Glutamatergic neuron (in vitro differentiated cells): Measurements from ENCODE around the gene RPS4Y2. TPM values are rescaled to one million over a fixed set of nuclear protein-coding genes. Genes with fewer than 3 reads are reported as not detected.

ENCODE experiments used
- DNase-seq: peaks from one replicate; pipeline ENCODE4 v3.0.0; 2022
- H3K27ac Mint-ChIP-seq: one replicate; pipeline ENCODE4 v1.8.0; 2020; ENCODE audit warnings: mild to moderate bottlenecking, mixed read lengths, inconsistent platforms; ENCODE audit not compliant: unreplicated experiment
- H3K27me3 Mint-ChIP-seq: one replicate; pipeline ENCODE4 v1.8.0; 2020; ENCODE audit warnings: mild to moderate bottlenecking, moderate library complexity, mixed read lengths, inconsistent platforms; ENCODE audit not compliant: unreplicated experiment
- H3K36me3 Mint-ChIP-seq: one replicate; pipeline ENCODE4 v1.8.0; 2020; ENCODE audit warnings: mild to moderate bottlenecking, mixed read lengths, inconsistent platforms; ENCODE audit not compliant: unreplicated experiment
- H3K4me1 Mint-ChIP-seq: one replicate; pipeline ENCODE4 v1.8.0; 2020; ENCODE audit warnings: mild to moderate bottlenecking, low read depth, mixed read lengths, inconsistent platforms; ENCODE audit not compliant: unreplicated experiment
- H3K4me3 Mint-ChIP-seq: one replicate; pipeline ENCODE4 v1.8.0; 2020; ENCODE audit warnings: mild to moderate bottlenecking, mixed read lengths, inconsistent platforms; ENCODE audit not compliant: unreplicated experiment
- H3K9me3 Mint-ChIP-seq: one replicate; pipeline ENCODE4 v1.8.0; 2020; ENCODE audit warnings: mild to moderate bottlenecking, moderate library complexity, mixed read lengths, inconsistent platforms; ENCODE audit not compliant: unreplicated experiment
- CTCF ChIP-seq: fragments of 200-600 bp; sonication (generic); IDR thresholded peaks from one replicate; pipeline ENCODE4 v1.5.0; 2021; ENCODE audit not compliant: partially characterized antibody, unreplicated experiment
- long read RNA-seq: library from polyadenylated mRNA; unstranded; transcript quantifications from one replicate; pipeline ENCODE4 v2.0.0, GENCODE V29; 2020; ENCODE audit not compliant: unreplicated experiment
- total RNA-seq: library from RNA; stranded (reverse); fragmentation: NEBNext Ultra II Directional; extraction: Animal tissue kit (Norgen Biotek cat#: 25700); gene quantifications from one replicate; pipeline ENCODE4 v1.2.1, GENCODE V29; 2021; ENCODE audit not compliant: unreplicated experiment

Gene RPS4Y2
- not detected for total RNA-seq
- long read RNA-seq: 0 reads

GRCh38 chrY:20755808-20756207 lies at the start of gene RPS4Y2:
RPS4Y2 (plus strand) TSS chrY:20756108; CDS start chrY:20756164, 56 bp downstream.
- DNase-seq: no peak
- no peaks in the 10 kb centered on the region for H3K27me3 Mint-ChIP-seq
- H3K27ac Mint-ChIP-seq: no peak within 1 kb of the TSS
- no peaks in the 10 kb centered on the region for H3K4me1 Mint-ChIP-seq
- no peaks in the 10 kb centered on the region for H3K36me3 Mint-ChIP-seq
- TF ChIP-seq CTCF: no peak
- no peak within 1 kb of the TSS for H3K4me3 Mint-ChIP-seq
- no peaks in the 10 kb centered on the region for H3K9me3 Mint-ChIP-seq

DNA sequence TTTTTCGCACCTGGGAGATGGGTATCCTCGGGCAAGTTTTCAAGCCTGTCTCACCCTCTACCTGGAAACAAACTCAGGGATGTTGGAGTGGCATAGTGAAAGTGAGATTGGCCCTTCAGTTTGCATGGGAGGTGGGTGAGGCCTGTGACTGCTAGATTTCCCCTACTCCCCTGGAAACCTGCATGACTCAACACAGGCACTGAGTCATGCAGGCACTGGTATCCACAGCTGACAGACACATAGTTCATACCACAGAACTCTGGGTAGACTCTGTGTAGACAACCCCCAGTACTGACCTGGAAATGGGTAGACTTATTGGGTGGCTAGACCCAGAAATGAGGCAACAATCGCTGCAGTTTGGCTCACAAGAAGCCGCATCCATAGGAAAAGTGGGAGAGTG lies 41.5 kb upstream of the RPS4Y2 start:
- TF ChIP-seq CTCF: no peak
- DNase-seq: no peak
- H3K36me3 Mint-ChIP-seq: no peaks in the 10 kb centered on the region
- no peaks in the 10 kb centered on the region for H3K9me3 Mint-ChIP-seq
- no peak overlapping the region for H3K4me3 Mint-ChIP-seq
- H3K4me1 Mint-ChIP-seq: no peaks in the 10 kb centered on the region
- no peak overlapping the region for H3K27ac Mint-ChIP-seq
- peaks cover 2% of the 10 kb centered on the region for H3K27me3 Mint-ChIP-seq

DNA sequence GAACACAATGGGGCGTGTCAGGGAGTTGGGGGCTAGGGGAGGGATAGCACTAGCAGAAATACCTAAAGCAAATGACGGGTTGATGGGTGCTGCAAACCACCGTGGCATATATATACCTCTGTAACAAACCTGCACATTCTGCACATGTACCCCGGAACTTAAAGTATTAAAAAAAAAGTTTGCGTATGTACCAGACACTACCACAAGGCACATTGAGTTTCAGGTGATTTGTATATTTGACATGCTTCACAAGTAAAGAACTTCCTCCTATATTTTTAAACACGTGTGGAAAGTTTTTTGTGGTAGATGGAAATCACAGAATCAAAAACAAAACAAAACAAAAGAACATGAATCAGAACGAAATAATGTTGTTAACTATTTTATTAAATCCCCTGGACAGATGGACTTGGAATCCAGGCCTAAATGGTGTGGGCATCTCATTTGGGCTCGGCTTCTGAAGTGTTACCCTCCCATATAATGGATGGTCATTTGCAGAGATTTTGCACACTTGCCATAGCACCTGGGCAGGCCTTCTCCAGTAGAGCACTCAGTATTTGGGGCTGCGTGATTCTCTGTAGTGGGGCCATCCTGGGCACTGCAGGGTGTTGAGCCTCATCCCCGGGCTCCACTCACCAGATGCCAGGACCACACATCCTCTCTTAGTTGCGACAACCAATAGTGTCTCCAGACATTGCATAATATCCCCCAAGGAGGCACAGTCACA lies 29.6 kb upstream of the RPS4Y2 start:
- no peaks in the 10 kb centered on the region for H3K27me3 Mint-ChIP-seq
- H3K4me3 Mint-ChIP-seq: no peak overlapping the region
- no peaks in the 10 kb centered on the region for H3K36me3 Mint-ChIP-seq
- TF ChIP-seq CTCF: no peak
- H3K27ac Mint-ChIP-seq: no peak overlapping the region
- no peak for DNase-seq
- no peaks in the 10 kb centered on the region for H3K9me3 Mint-ChIP-seq
- no peaks in the 10 kb centered on the region for H3K4me1 Mint-ChIP-seq

GRCh38 chrY:20735200-20735599 lies 20.7 kb upstream of the RPS4Y2 start:
- H3K4me3 Mint-ChIP-seq: no peak overlapping the region
- H3K27me3 Mint-ChIP-seq: no peaks in the 10 kb centered on the region
- no peaks in the 10 kb centered on the region for H3K9me3 Mint-ChIP-seq
- no peak overlapping the region for H3K27ac Mint-ChIP-seq
- H3K36me3 Mint-ChIP-seq: no peaks in the 10 kb centered on the region
- no peak for DNase-seq
- H3K4me1 Mint-ChIP-seq: no peaks in the 10 kb centered on the region
- no peak for TF ChIP-seq CTCF

DNA sequence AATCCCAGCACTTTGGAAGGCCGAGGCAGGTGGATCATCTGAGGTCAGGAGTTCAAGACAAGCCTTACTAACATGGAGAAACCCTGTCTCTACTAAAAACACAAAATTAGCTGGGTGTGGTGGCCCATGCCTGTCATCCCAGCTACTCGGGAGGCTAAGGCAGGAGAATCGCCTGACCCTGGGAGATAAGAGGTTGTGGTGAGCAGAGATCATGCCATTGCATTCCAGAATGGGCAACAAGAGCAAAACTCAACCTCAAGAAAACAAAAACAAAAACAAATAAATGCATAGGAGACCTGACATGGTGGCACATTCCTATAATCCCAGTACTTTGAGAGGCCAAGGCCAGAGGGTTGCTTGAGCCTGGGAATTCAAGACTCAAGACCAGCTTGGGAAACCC lies 16.1 kb upstream of the RPS4Y2 start:
- DNase-seq: no peak
- H3K9me3 Mint-ChIP-seq: no peaks in the 10 kb centered on the region
- H3K27ac Mint-ChIP-seq: no peak overlapping the region
- H3K4me3 Mint-ChIP-seq: no peak overlapping the region
- peaks cover 2% of the 10 kb centered on the region for H3K27me3 Mint-ChIP-seq
- H3K4me1 Mint-ChIP-seq: no peaks in the 10 kb centered on the region
- H3K36me3 Mint-ChIP-seq: no peaks in the 10 kb centered on the region
- TF ChIP-seq CTCF: no peak
